Measurements from ENCODE around the gene INPP4A. TPM values are rescaled to one million over a fixed set of nuclear protein-coding genes. Genes with fewer than 3 reads are reported as not detected.

INPP4A gene
- total and polyA plus RNA-seq, 2 of the 13 experiments (the other 11 are each of a cell fraction or from before 2014, with no cell fraction given), result 10.1 to 10.9 TPM

- TF ChIP-seq ZBTB43 (CRISPR knock-in tag; conservative IDR thresholded peaks at IDR 0.05), result peak; percentile 44; the same call in 1 of the 2 replicates
- peak; percentile 48; the same call in 1 of the 2 replicates for TF ChIP-seq ZNF350 (CRISPR knock-in tag; IDR thresholded peaks at IDR 0.05; ENCODE audit: borderline replicate concordance, low read depth)
- TF ChIP-seq ZNF614 (CRISPR knock-in tag; IDR thresholded peaks at IDR 0.05; ENCODE audit: borderline replicate concordance), result peak; percentile 61; the same call in 1 of the 2 replicates
- 0 out of 2 replicates have a peak, but pooled peaks have one; percentile 30 for TF ChIP-seq FOXK1 (CRISPR knock-in tag; IDR thresholded peaks at IDR 0.05; ENCODE audit: borderline replicate concordance, low read depth)
- TF ChIP-seq SRSF9 (IDR thresholded peaks at IDR 0.05; ENCODE audit: borderline replicate concordance, insufficient read depth, low read depth, low read length, poor library complexity, severe bottlenecking), result no peak
- TF ChIP-seq RAD51 (IDR thresholded peaks at IDR 0.05; ENCODE audit: borderline replicate concordance), result no peak
- TF ChIP-seq AKAP8 (CRISPR knock-in tag; IDR thresholded peaks at IDR 0.05), result 0 out of 2 replicates have a peak, but pooled peaks have one; percentile 33
- peak; percentile 72 for TF ChIP-seq ASH2L (IDR thresholded peaks at IDR 0.05; ENCODE audit: insufficient read length, low read depth, low read length)
- peak; percentile 46; the same call in 1 of the 2 replicates for TF ChIP-seq SATB2 (CRISPR knock-in tag; IDR thresholded peaks at IDR 0.05)
- peak; percentile 52; the same call in 1 of the 3 replicates for TF ChIP-seq MXI1 (IDR thresholded peaks at IDR 0.05; ENCODE audit: borderline replicate concordance, low read depth, low read length)
- TF ChIP-seq CEBPG (CRISPR knock-in tag; IDR thresholded peaks at IDR 0.05), result no peak
- no peak for TF ChIP-seq PRMT3 (CRISPR knock-in tag; IDR thresholded peaks at IDR 0.05; ENCODE audit: borderline replicate concordance, low read depth)
- no peak for TF ChIP-seq ESRRA (CRISPR knock-in tag; IDR thresholded peaks at IDR 0.05; ENCODE audit: low read depth)
- TF ChIP-seq ZFP1 (CRISPR knock-in tag; IDR thresholded peaks at IDR 0.05), result no peak
- TF ChIP-seq KDM5A (IDR thresholded peaks at IDR 0.05; ENCODE audit: borderline replicate concordance, low read length), result no peak
- peak in 1 of 2 experiments; percentile 44; a peak in 2 of 4 replicates for TF ChIP-seq NR2F1 (CRISPR knock-in tag; IDR thresholded peaks at IDR 0.05)
- TF ChIP-seq CENPX (CRISPR knock-in tag; IDR thresholded peaks at IDR 0.05), result no peak
- TF ChIP-seq ZNF562 (CRISPR knock-in tag; IDR thresholded peaks at IDR 0.05; ENCODE audit: borderline replicate concordance), result no peak
- TF ChIP-seq ZNF382 (CRISPR knock-in tag; IDR thresholded peaks at IDR 0.05; ENCODE audit: borderline replicate concordance), result no peak
- TF ChIP-seq MAFK (conservative IDR thresholded peaks at IDR 0.05 in 1 of 2, IDR thresholded peaks at IDR 0.05 in 1 of 2; ENCODE audit: low read length in 2 of 2), result no peak
- TF ChIP-seq ZBTB37 (CRISPR knock-in tag; IDR thresholded peaks at IDR 0.05), result no peak
- TF ChIP-seq ZNF34 (CRISPR knock-in tag; IDR thresholded peaks at IDR 0.05; ENCODE audit: borderline replicate concordance), result 0 out of 2 replicates have a peak, but pooled peaks have one; percentile 39
- TF ChIP-seq NPAS2 (CRISPR knock-in tag; IDR thresholded peaks at IDR 0.05; ENCODE audit: borderline replicate concordance), result no peak
- 0 out of 2 replicates have a peak, but pooled peaks have one; percentile 24 for TF ChIP-seq TBX2 (CRISPR knock-in tag; IDR thresholded peaks at IDR 0.05; ENCODE audit: borderline replicate concordance)
- peak; percentile 71 for TF ChIP-seq RBFOX2 (IDR thresholded peaks at IDR 0.05; ENCODE audit: low read depth, low read length)
- TF ChIP-seq ZNF598 (CRISPR knock-in tag; IDR thresholded peaks at IDR 0.05; ENCODE audit: borderline replicate concordance), result peak; percentile 92; the same call in 1 of the 2 replicates
- TF ChIP-seq ZNF234 (CRISPR knock-in tag; conservative IDR thresholded peaks at IDR 0.05), result no peak
- TF ChIP-seq CHD4 (IDR thresholded peaks at IDR 0.05; ENCODE audit: borderline replicate concordance, low read length), result no peak
Measured at GRCh38 chr2:98444436-98445176, at the start of gene INPP4A (continued).
